Neural cell (in vitro differentiated cells): Measurements from ENCODE around the gene SCLY. TPM values are rescaled to one million over a fixed set of nuclear protein-coding genes. Genes with fewer than 3 reads are reported as not detected.
"Not testable (repeated sequence)": the region's sequence is repeated elsewhere in the genome, so short reads cannot be mapped to it uniquely, and the experiment has no call there.

Experiments
- H2AFZ ChIP-seq: fragments of 200-600, 300-800 bp; sonication (generic), shearing (Covaris generic); 2 replicates; pipeline ENCODE4 v1.6.0; 2014; ENCODE audit warnings: low read depth, mild to moderate bottlenecking, antibody characterized with exemption, low read length, moderate library complexity
- H3F3A ChIP-seq: fragments of 200-600 bp; shearing (Covaris generic); 2 replicates; pipeline ENCODE4 v1.6.1; 2016; ENCODE audit warnings: mild to moderate bottlenecking, moderate library complexity, mixed read lengths, antibody characterized with exemption, low read length; ENCODE audit not compliant: insufficient read depth, poor library complexity, severe bottlenecking
- H3K27ac ChIP-seq: fragments of 200-600, 300-800 bp; sonication (generic), shearing (Covaris generic); 2 replicates; pipeline ENCODE4 v1.5.1; 2014; ENCODE audit warnings: mild to moderate bottlenecking, low read length, moderate library complexity
- H3K27me3 ChIP-seq: fragments of 300-800, 200-600 bp; sonication (generic), shearing (Covaris generic); 2 replicates; pipeline ENCODE4 v1.6.0; 2014; ENCODE audit warnings: mild to moderate bottlenecking, low read depth, low read length, moderate library complexity; ENCODE audit not compliant: insufficient read depth
- H3K36me3 ChIP-seq: fragments of 300-800, 200-600 bp; sonication (generic), shearing (Covaris generic); 2 replicates; pipeline ENCODE4 v1.5.1; 2014; ENCODE audit warnings: mild to moderate bottlenecking, antibody characterized with exemption, low read length, moderate library complexity; ENCODE audit not compliant: insufficient read depth
- H3K4me2 ChIP-seq: fragments of 300-800, 200-600 bp; sonication (generic), shearing (Covaris generic); 2 replicates; pipeline ENCODE4 v1.6.0; 2014; ENCODE audit warnings: mild to moderate bottlenecking, low read length
- H3K4me3 ChIP-seq: fragments of 300-800, 200-600 bp; sonication (generic), shearing (Covaris generic); 2 replicates; pipeline ENCODE4 v1.5.1; 2014; ENCODE audit warnings: mild to moderate bottlenecking, low read length, moderate library complexity
- H3K79me2 ChIP-seq: fragments of 200-600 bp; shearing (Covaris generic); replicated peaks from 2 replicates; pipeline ENCODE4 v1.6.0; 2014; ENCODE audit warnings: mild to moderate bottlenecking, low read length, moderate library complexity; ENCODE audit not compliant: insufficient read depth
- H3K9ac ChIP-seq: fragments of 300-800, 200-600 bp; sonication (generic), shearing (Covaris generic); 2 replicates; pipeline ENCODE4 v1.6.1; 2016; ENCODE audit warnings: mild to moderate bottlenecking, low read length, mixed read lengths
- H3K9me2 ChIP-seq: fragments of 200-600 bp; shearing (Covaris generic); 2 replicates; pipeline ENCODE4 v1.6.1; 2016; ENCODE audit warnings: mild to moderate bottlenecking, low read length, mixed read lengths; ENCODE audit not compliant: insufficient read depth
- H3K9me3 ChIP-seq: fragments of 200-600, 300-800 bp; sonication (generic), shearing (Covaris generic); 2 replicates; pipeline ENCODE4 v1.6.1; 2016; ENCODE audit warnings: mild to moderate bottlenecking, mixed run types, low read length, moderate library complexity, mixed read lengths
- H4K20me1 ChIP-seq: fragments of 200-600 bp; shearing (Covaris generic); 2 replicates; pipeline ENCODE4 v1.6.1; 2016; ENCODE audit warnings: mild to moderate bottlenecking, mixed run types; ENCODE audit not compliant: insufficient read depth
- CTCF ChIP-seq: fragments of 450-650 bp; IDR thresholded peaks from 2 replicates; pipeline ENCODE4 v1.5.1; 2014; ENCODE audit warnings: antibody characterized with exemption, mild to moderate bottlenecking, moderate library complexity; ENCODE audit not compliant: poor library complexity, severe bottlenecking
- EP300 ChIP-seq: fragments of 450-650 bp; conservative IDR thresholded peaks from 2 replicates; pipeline ENCODE4 v1.6.1; 2014; ENCODE audit warnings: antibody characterized with exemption, mild to moderate bottlenecking, moderate library complexity; ENCODE audit not compliant: poor library complexity, severe bottlenecking
- EZH2 ChIP-seq: fragments of 200-600, 300-800 bp; shearing (Covaris generic), sonication (generic); IDR thresholded peaks from 2 replicates; pipeline ENCODE4 v1.6.1; 2014; ENCODE audit warnings: antibody characterized with exemption, low read length, borderline replicate concordance, mild to moderate bottlenecking; ENCODE audit not compliant: insufficient read depth, poor library complexity, severe bottlenecking
- MXI1 ChIP-seq: fragments of 450-650 bp; conservative IDR thresholded peaks from 2 replicates; pipeline ENCODE4 v1.6.1; 2014; ENCODE audit warnings: antibody characterized with exemption, mild to moderate bottlenecking; ENCODE audit not compliant: poor library complexity, severe bottlenecking
- POLR2AphosphoS5 ChIP-seq: IDR thresholded peaks from 2 replicates; pipeline ENCODE4 v1.6.1; 2012
- RAD21 ChIP-seq: fragments of 450-650 bp; conservative IDR thresholded peaks from 2 replicates; pipeline ENCODE4 v1.6.1; 2014; ENCODE audit warnings: antibody characterized with exemption, mild to moderate bottlenecking, moderate library complexity
- SMC3 ChIP-seq: fragments of 450-650 bp; conservative IDR thresholded peaks from 2 replicates; pipeline ENCODE4 v1.6.1; 2014; ENCODE audit warnings: antibody characterized with exemption, mild to moderate bottlenecking, moderate library complexity; ENCODE audit not compliant: poor library complexity
- TAF1 ChIP-seq: IDR thresholded peaks from 2 replicates; pipeline ENCODE4 v1.6.1; 2012; ENCODE audit warnings: low read depth
- polyA plus RNA-seq: library from polyadenylated mRNA; depleted of rRNA; stranded (reverse); fragments of >200 nt; gene quantifications from 2 replicates; pipeline ENCODE4 v1.2.3, GENCODE V29; 2014
- TF ChIP-seq, protein P1 (sequence below): IDR thresholded peaks from 2 replicates; pipeline ENCODE4 v1.6.1; 2012; ENCODE audit warnings: borderline replicate concordance

Gene SCLY
- polyA plus RNA-seq, 1 donor from 2014 or later: 15.9 TPM

DNA sequence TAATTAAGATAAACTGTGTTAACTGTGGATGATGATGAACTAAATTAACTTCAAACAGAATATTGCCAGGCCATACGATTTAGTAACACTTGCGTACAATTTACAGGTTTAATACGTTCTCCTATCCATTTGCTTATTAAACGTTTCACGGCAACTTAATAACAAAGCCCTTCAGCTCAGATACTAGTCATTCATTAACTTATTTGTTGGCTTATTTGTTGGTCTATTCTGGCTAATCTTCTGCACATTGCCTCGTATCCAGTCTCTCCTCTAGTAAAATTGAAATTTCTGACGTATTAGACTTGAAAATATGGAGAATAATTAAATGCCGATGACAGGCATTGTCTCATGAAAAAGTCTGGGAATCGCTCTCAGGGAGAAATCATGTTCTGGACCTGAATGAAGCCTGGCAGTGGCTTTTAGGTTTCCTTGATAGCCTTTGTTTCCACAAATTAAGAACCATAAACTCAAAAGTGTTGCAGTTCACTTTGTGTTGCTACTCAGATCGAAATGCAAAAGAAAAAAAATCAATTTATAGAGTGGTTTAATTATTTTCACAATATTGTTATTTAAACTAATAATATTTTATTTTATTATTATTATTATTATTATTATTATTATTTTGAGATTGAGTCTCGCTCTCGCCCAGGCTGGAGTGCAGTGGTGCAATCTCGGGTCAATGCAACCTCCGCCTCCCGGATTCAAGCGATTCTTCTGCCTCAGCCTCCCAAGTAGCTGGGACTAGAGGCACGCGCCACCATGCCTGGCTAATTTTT, 4.5 kb downstream of the SCLY start:
- H3K9me3 ChIP-seq: no peaks in the 10 kb centered on the region
- no peaks in the 10 kb centered on the region for H3F3A ChIP-seq
- no peak overlapping the region for H3K27ac ChIP-seq
- TF ChIP-seq SMC3 (no peak), CTCF (no peak), POLR2AphosphoS5 (no peak), TAF1 (no peak), EZH2 (no peak), EP300 (no peak), MXI1 (no peak), RAD21 (no peak)
- TF ChIP-seq, protein P1, sequence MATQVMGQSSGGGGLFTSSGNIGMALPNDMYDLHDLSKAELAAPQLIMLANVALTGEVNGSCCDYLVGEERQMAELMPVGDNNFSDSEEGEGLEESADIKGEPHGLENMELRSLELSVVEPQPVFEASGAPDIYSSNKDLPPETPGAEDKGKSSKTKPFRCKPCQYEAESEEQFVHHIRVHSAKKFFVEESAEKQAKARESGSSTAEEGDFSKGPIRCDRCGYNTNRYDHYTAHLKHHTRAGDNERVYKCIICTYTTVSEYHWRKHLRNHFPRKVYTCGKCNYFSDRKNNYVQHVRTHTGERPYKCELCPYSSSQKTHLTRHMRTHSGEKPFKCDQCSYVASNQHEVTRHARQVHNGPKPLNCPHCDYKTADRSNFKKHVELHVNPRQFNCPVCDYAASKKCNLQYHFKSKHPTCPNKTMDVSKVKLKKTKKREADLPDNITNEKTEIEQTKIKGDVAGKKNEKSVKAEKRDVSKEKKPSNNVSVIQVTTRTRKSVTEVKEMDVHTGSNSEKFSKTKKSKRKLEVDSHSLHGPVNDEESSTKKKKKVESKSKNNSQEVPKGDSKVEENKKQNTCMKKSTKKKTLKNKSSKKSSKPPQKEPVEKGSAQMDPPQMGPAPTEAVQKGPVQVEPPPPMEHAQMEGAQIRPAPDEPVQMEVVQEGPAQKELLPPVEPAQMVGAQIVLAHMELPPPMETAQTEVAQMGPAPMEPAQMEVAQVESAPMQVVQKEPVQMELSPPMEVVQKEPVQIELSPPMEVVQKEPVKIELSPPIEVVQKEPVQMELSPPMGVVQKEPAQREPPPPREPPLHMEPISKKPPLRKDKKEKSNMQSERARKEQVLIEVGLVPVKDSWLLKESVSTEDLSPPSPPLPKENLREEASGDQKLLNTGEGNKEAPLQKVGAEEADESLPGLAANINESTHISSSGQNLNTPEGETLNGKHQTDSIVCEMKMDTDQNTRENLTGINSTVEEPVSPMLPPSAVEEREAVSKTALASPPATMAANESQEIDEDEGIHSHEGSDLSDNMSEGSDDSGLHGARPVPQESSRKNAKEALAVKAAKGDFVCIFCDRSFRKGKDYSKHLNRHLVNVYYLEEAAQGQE: no peak
- H3K9ac ChIP-seq: no peak overlapping the region
- no peaks in the 10 kb centered on the region for H3K79me2 ChIP-seq
- H3K36me3 ChIP-seq: no peaks in the 10 kb centered on the region
- H3K4me3 ChIP-seq: no peak overlapping the region
- H3K27me3 ChIP-seq: no peaks in the 10 kb centered on the region
- no peaks in the 10 kb centered on the region for H3K9me2 ChIP-seq
- no peak overlapping the region for H2AFZ ChIP-seq
- no peaks in the 10 kb centered on the region for H4K20me1 ChIP-seq
- H3K4me2 ChIP-seq: no peak overlapping the region

GRCh38 chr2:238066218-238066617, 5.4 kb downstream of the SCLY start:
- no peak overlapping the region for H3K9ac ChIP-seq
- H3K36me3 ChIP-seq: no peaks in the 10 kb centered on the region
- H3K9me2 ChIP-seq: no peaks in the 10 kb centered on the region
- no peak for TF ChIP-seq SMC3
- no peak for TF ChIP-seq POLR2AphosphoS5
- no peak for TF ChIP-seq MXI1
- no peak for TF ChIP-seq CTCF
- TF ChIP-seq RAD21: no peak
- no peak for TF ChIP-seq EZH2
- TF ChIP-seq, protein P1: no peak
- TF ChIP-seq TAF1: no peak
- TF ChIP-seq EP300: no peak
- H3K4me2 ChIP-seq: no peak overlapping the region
- no peak overlapping the region for H3K4me3 ChIP-seq
- no peaks in the 10 kb centered on the region for H3F3A ChIP-seq
- H2AFZ ChIP-seq: no peak overlapping the region
- no peaks in the 10 kb centered on the region for H3K9me3 ChIP-seq
- H3K27me3 ChIP-seq: no peaks in the 10 kb centered on the region
- H3K79me2 ChIP-seq: no peaks in the 10 kb centered on the region
- H3K27ac ChIP-seq: no peak overlapping the region
- no peaks in the 10 kb centered on the region for H4K20me1 ChIP-seq

- H3K9me2 ChIP-seq, H3K9ac ChIP-seq, H3K4me3 ChIP-seq, H3K27ac ChIP-seq, H2AFZ ChIP-seq, H4K20me1 ChIP-seq, H3K4me2 ChIP-seq, H3K36me3 ChIP-seq, H3K79me2 ChIP-seq, H3F3A ChIP-seq, H3K9me3 ChIP-seq, H3K27me3 ChIP-seq: not testable (repeated sequence)
Observed at GRCh38 chr2:238066718-238067117, 5.9 kb downstream of the SCLY start.
